GM18868 (cell line): ENCODE results near the gene PDGFRA.

Experiments
- ATAC-seq: cut with Tn5 transposase; IDR thresholded peaks from one replicate; pipeline ENCODE4 v1.9.1; 2021; ENCODE audit warnings: mild to moderate bottlenecking, moderate library complexity; ENCODE audit not compliant: unreplicated experiment

Gene PDGFRA

DNA sequence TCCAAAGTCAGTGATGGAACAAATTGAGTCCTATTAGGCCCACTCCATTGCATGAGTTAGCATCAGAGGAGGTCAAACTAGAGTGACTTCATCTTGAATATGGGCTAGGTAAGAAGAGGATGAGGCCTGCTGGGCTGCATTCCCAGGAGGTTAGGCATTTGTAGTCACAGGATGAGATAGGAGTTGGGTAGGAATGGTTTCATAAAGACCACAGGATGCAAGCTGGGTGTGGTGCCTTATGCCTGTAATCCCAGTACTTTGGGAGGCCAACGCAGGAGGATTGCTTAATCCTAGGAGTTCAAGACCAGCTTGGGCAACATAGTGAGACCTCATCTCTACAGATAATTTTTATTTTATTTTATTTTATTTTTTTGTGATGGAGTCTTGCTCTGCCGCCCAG is 26.8 kb downstream of the PDGFRA start:
- no peak for ATAC-seq

DNA sequence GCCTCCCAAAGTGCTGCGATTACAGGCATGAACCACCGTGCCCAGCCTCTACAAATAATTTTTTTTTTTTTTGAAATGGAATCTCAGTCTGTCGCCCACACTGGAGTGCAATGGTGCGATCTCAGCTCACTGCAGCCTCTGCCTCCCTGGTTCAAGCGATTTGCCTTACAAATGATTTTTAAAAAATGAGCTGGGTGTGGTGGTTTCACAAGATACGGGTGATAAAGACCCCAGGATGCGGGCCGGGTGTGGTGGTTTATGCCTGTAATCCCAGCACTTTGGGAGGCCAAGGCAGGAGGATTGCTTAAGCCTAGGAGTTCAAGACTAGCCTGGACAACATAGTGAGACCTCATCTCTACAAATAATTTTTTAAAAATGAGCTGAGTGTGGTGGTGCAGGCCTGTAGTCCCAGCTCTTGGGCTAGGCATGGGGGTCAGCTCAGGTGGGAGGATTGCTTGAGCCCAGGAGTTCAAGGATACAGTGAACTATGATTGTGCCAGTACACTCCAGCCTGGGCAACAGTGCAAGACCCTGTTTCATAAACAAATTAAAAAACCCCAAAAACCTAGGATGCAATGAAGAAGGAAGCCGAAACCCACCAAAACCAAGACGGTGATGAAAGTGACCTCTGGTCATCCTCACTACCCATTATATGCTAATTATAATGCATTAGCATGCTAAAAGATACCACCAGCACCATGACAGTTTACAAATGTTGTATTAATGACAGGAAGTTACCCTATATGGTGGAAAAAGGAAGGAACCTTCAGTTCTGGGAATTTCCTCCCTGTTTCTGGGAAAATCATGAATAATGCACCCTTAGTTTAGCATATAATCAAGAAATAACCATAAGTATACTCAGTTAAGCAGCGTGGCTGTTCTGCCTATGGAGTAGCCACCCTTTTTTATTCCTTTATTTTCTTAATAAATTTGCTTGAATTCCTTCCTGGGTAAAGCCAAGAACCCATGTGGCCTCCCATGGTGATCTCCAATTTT is 27.7 kb downstream of the PDGFRA start:
- ATAC-seq, result no peak

DNA sequence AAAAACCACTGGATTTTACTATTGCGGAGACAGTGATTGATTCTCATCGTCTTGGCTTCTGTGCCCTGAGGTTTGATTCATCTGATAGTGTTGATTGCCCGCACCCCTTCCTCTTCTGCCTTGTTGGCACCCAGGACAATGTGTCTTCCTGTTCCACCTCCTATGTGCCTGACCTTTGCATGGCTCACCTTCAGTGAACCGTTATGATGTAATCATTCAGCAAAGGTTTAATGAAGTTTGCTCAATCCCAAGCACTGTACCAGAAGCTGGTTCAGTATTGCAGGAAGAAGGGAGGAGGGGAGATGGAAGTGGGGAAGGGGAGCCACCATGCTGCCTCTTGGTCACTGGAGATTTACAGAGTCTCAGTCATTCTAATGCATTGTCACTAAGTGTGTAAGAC is 36.3 kb downstream of the PDGFRA start:
- no peak for ATAC-seq

DNA sequence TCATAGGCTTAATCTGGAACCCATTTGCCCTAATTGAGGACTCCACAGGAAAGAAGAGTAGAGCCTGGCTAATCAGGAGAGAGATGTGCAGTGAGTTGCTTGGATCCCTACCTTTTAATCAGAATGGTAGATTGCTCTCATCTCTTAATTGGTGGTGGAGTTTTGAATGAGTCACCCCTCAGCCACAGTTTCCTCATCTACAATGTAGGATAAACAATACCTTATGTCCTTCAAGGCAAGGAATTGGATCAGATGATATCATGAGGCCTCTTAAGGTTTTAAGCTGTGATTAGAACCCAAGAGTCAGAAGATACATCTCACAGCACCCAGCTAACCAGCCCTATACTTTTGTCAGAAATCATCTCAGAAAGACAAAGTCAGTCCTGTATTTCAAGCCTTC is 39.1 kb downstream of the PDGFRA start:
- ATAC-seq, result no peak

DNA sequence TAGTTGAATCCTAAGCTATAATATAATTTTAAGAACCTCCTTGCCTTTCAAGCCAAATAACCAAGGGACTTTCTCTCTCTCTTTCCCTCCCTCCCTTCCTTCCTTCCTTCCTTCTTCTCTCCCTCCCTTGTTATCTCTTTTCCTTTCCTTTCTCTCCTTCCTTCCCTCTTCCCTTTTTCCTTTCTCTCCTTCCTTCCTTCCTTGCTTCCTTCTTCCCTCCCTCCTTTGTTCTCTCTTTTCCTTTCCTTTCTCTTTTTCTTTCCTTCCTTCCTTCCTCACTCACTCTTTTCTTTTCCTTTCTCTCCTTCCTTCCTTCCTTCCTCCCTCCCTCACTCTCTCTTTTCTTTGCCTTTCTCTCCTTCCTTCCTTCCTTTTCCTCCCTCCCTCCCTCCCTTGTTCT is 42.4 kb downstream of the PDGFRA start:
- ATAC-seq, result no peak

DNA sequence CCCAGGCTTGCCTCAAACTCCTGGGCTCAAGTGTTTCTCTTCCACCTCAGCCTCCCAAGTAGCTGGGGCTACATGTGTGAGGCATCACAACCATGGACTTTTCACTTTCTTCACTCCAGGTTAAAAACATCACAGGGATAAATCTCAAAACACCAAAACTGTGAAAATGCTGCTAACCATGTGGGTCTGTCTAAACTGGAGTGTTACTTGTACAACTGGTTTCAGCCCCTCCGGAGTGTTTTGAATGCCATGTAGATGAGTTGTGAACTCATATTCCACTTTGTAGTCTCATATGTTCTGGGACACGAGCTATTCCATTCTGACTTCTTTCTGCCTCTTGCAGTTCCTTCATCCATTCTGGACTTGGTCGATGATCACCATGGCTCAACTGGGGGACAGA is 43.0 kb downstream of the PDGFRA start:
- no peak for ATAC-seq

DNA sequence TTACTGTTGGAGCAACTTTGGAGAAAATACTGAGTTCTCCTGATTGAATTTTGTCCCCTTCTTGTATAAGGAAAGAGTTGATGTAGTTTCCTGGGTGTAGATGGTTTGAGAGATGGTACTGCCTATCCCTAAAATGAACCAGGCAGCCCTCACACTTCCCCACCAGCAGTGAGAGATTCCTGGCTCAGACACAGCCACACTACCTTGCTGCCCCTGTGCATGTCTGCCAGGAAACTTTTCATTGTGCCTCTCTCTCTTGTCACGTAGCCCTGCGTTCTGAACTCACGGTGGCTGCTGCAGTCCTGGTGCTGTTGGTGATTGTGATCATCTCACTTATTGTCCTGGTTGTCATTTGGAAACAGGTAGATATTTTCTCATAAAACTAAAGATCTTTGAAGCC is 45.2 kb downstream of the PDGFRA start:
- no peak for ATAC-seq

DNA sequence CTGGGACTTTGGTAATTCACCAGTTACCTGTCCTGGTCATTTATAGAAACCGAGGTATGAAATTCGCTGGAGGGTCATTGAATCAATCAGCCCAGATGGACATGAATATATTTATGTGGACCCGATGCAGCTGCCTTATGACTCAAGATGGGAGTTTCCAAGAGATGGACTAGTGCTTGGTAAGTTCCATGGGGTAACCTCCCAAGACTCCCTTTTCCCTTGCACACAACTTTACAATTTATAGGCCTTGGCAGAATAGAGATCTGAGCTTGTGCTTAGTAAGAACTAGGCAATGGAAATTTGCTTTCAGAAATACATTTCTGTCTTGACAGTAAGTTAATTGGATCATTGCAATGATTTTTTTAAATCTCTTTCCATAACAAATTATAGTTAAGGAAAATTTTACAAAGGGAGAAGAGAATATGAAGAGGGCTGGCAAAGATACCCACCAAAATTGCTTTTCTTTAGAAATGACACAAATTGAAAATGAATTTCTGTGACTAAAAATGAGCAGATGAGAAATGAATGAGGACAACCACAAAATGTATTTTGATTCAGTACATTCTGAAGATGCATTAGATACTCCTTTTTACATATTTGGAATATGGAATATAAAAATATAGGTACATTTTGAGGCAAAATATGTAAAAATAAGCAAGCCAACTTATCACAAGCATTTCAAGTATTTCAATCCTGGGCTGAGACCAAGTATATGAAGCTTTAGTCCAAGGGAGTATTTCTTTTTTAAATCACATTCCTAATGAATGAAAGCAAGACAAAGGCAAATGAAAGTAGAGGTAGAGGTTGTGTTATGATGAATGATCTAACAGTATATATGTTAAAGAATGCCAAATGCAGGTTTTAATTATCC is 45.9 kb downstream of the PDGFRA start:
- no peak for ATAC-seq

DNA sequence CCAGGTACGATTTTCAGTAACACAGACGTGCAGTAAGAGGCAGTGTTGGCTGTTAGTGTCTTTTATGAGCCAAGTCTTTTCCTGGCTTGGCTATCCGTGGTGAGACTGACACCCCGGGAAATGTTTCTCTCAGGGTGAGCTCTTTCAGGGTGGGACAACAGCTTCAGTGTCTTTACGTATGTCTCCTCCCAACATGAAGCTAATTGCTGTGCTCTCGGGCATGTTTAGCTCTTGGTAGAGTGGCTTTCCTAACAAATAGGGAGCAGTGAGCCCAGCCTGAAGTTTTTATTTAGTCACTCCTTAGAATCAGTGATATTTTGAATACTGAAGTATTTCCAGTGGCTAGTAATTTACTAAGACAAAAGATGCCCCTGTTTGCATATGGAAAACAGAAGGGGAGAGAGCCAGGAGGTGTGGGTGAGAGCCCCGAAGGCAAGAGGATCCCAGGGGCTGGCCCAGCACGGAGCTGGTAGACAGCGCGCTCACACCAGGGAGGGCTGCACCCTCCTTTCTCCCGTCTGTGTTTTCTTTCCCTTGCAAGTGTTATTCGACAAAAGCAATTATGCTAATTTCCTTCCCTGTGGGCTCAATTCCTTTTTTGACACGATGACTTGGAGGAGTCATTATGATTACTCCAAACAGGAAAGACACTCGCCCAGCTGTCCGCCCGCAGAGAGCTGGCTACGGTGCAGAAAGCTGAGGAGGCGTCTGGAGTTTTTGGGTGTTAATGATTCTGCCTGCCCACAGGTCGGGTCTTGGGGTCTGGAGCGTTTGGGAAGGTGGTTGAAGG is 47.7 kb downstream of the PDGFRA start:
- peak; percentile 23 for ATAC-seq

DNA sequence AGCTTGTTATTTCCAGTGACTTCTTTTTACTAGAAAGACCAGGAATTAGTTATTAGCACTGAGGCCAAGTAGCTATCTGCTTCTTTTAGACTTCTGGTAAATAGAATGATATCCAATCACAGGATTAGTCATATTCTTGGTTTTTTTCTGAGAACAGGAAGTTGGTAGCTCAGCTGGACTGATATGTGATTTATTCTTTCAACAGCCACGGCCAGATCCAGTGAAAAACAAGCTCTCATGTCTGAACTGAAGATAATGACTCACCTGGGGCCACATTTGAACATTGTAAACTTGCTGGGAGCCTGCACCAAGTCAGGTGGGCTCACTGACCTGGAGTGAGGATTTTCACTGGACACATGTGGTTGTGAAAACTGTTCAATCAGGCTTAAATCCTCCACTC is 48.6 kb downstream of the PDGFRA start:
- ATAC-seq, result peak; percentile 81

DNA sequence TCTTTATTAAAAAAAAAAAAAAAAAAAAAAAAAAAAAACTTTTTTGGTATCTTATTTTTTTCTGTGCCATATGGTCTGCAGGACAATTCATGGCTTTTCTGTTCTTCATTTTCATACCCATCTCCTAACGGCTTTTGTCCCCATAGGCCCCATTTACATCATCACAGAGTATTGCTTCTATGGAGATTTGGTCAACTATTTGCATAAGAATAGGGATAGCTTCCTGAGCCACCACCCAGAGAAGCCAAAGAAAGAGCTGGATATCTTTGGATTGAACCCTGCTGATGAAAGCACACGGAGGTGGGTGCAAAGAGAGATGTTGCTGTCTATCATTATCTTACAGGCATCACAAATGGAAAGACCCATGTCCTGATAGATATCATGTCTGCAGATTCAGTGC is 49.1 kb downstream of the PDGFRA start:
- ATAC-seq, result no peak

DNA sequence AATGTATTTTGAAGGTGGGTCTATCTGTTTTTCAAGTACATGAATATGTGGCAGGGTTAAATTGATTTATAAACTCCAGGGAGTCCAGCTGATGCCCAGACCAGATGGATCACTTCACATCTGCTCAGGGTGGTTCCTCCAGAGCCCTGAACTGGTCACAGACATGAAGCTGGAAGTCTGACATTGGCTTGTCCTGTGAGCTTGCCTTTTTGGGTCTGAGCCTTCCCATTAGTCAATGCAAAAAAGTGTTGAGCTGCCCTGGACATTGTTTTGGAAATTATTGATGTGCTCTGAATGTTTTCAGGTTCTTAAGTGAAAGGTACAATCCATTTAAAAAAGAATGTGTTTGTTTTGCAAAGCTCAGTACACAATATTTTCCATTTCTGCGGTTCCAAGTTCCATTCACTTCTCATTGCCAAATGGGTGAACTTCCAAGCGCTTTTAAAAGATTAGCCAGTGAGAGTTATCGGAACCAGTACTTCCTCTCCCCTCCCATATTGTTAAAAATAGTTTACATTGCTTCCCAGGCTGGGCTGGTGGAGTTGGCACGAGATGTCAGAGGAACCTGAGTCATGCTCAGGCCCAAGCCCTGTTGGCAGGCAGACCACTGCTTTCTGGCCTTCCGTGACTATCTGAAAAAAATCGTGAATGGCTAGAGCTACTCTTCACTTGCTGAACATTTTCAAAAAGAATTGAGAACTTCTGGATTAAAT is 52.1 kb downstream of the PDGFRA start:
- no peak for ATAC-seq

DNA sequence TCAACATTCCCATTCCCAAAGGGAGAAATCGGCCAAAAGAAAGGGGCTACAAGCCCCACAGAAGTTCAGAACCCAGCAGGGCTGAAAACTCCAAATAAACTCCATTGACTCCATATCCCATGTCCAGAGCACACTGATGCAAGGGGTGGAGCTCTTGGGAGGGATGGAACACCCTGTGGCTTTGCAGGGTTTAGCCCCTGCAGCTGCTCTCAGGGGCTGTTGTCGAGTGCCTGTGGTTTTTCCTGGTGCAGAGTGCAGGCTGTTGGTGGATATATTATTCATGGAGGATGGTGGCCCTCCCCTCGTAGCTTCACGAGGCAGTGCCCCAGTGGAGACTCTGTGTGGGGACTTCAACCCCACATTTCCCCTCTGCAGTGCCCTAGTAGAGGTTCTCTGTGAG is 53.7 kb downstream of the PDGFRA start:
- no peak for ATAC-seq

DNA sequence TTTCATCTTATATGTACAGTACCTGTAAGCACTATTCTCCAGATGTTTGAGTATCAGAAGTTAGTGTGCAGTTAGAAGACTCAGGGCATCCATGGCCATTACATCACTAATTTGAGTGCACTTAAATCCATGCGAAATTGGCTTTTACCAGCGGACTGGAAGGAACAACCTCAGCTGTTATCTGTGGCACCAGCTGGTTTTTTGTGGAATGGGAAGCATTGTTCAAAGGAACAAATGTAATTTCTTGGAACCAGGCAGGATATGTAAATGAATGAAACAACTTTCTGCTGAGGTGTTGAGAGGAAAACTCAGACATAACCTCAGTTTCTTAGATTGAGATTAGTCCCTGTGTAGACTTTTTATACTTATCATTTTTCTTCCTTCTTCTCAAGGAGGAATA is 60.2 kb downstream of the PDGFRA start:
- ATAC-seq, result no peak

DNA sequence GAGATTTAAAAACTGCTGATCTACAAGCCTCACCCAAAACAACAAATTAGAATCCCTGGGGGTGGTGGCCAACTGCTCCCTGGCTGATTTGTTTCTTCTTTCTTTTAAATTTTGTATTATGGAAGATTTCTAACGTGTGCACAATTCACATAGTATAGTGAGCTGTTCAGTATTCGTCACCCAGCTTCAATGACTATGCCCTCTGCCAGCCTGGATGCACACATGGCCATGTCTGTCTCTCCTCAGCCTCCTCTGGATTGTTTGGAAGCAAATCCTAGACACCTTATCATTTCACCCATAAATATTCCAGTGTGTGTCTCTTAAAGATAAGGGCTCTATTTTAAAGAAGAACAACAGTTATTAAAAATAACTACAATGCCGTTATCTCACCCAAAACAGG is 61.9 kb downstream of the PDGFRA start:
- no peak for ATAC-seq

DNA sequence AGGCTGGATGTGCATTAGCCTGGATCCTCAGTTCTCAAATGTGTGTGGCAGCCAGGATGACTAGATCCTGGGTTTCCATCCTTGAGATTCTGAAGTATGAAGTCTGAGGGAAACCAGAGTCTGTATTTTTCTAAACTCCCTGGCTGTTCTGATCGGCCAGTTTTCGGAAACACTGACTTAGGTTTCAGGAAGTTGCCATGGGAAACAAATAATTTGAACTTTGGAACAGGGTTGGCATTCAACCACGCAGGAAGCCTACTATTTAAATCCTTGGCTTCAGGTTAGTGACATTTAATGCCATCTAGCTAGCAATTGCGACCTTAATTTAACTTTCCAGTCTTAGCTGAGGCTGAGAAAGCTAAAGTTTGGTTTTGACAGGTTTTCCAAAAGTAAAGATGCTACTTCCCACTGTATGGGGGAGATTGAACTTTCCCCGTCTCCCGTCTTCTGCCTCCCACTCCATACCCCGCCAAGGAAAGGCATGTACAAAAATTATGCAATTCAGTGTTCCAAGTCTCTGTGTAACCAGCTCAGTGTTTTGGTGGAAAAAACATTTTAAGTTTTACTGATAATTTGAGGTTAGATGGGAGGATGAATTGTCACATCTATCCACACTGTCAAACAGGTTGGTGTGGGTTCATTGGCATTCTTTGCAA is 67.6 kb downstream of the PDGFRA start:
- ATAC-seq, result no peak

DNA sequence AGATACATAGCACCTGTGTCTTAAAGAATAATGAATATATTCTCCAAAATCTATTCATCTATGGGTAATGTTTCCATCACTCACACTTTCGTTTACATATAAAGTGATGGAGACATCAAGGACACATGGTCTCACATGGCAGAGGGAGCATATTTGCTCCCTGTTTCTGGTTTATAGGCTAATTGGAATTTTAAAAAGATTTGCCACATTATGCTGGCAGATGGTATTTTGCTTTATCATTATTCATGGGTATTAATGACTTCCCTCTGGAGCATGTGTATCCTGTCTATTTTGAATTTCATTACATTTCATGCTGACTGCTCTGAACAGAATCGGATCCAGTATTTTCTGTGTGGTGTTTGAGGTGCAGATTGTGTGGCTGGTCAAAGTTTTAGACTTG is 79.0 kb downstream of the PDGFRA start:
- no peak for ATAC-seq

DNA sequence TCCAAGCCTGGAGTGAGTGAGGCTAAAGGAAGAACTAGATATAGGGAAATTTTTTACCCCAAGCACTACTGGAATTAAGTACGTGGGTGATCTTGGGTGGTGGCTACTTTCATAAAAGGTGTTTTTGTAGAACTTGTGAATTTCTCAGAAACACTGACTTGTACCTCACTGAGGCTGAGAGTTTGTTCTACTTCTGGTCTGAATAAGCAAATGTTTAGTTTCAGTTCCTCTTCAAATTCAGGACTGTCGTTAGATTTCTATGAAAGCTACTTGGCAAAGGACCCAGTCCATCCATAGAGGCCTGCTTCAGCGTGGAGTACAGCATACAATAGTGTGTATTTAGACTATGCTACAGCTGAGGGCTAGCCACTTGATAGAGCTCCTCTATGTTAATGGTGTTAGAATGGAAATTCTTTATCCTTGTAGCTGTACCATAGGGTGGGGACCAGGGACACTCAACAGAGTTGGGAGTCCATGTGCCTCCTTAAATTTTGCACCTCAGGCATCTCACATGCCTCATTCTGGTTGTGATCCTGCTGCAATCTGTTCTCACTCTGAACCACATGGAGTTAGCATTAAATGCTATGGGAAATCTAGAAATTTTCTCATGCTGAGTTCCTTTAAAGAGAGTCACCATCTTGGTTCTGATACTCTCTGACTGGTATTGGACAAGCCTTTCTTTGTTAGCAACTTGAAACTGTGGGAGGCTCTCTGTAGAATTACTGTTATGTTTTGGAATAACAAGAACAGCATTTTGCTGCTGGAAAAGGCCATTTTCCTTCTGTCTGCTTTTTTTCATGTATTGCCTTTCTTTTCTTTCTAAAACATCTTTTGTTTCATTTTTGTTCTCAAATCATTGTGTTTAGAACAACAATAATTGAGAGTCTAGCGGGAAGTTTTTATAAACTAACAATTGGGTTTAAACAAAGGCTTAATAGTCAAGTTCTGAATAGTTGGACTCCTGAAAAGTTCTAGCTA is 86.8 kb downstream of the PDGFRA start:
- ATAC-seq, result peak; percentile 98

DNA sequence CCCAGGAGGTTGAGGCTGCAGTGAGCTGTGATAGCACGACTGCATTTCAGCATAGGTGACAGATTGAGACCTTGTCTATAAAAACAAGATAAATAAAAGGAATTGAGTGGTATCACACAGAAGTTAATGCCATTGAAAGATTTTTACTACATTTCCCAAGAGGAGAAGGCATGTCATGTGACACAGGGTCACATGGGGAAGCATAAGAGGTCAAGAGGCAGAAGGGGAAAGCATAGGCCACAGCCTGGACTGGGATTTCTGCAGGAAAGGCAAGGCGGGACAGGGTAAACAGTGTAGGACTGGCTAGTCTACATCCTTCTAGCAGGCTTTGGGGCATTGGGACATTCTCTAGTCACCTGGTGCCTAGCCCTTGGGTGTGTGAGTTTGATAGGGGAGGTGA is 88.6 kb downstream of the PDGFRA start:
- ATAC-seq, result no peak
